NCI-H2196 (cell line): ENCODE measurements around the gene SEPTIN10.
"Not testable (repeated sequence)": the region's sequence is repeated elsewhere in the genome, so short reads cannot be mapped to it uniquely, and the experiment has no call there.

Experiments used
- DNase-seq: peaks from one replicate; lab custom pipeline; 2025; ENCODE audit not compliant: unreplicated experiment; lab: John Stamatoyannopoulos, UW

Gene SEPTIN10

DNA sequence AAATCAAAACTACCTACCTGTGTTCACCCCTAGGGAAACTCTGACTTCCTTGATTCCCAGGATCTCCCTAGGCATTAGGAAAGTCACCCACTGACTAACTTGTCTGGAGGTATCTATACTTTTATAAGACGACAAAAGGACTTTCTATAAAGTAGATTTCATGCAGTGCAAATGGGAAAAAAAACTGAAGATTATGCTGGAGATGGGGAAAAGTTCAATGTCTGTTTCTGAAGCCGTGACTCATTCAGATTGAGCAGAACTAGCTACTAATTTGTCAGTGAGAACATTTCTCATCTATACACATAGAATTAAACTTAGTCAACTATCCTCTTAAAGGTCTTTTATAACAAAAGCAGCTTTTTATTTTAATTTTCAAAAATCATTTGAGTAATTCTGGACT, 6.0 kb downstream of the SEPTIN10 start:
- DNase-seq: no peak

- DNase-seq: no peak
Measured at GRCh38 chr2:109604597-109604996, 9.2 kb downstream of the SEPTIN10 start.

GRCh38 chr2:109602617-109603188, 11.1 kb downstream of the SEPTIN10 start:
- DNase-seq: no peak

GRCh38 chr2:109601783-109602182, 12.0 kb downstream of the SEPTIN10 start:
- no peak for DNase-seq

GRCh38 chr2:109597283-109597682, 16.5 kb downstream of the SEPTIN10 start:
- DNase-seq: no peak

DNA sequence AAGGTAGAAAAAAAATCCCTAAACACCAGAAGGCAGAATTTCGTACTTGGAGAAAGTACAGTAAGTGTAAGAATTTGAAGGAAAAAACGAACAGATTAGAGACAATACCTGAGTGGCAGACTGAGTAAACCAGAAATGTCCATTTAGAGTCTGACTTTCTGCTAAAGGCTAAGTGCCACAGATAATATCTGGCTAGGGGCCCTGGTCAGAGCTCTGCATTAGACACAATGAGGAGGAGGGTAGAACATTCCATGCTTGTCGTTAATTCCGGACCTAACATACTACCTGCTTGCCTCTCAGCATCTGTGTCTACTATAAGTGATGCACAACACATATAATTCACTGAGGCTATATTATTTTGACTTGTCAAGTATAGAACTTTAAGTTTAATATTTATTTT, 18.1 kb downstream of the SEPTIN10 start:
- no peak for DNase-seq

DNA sequence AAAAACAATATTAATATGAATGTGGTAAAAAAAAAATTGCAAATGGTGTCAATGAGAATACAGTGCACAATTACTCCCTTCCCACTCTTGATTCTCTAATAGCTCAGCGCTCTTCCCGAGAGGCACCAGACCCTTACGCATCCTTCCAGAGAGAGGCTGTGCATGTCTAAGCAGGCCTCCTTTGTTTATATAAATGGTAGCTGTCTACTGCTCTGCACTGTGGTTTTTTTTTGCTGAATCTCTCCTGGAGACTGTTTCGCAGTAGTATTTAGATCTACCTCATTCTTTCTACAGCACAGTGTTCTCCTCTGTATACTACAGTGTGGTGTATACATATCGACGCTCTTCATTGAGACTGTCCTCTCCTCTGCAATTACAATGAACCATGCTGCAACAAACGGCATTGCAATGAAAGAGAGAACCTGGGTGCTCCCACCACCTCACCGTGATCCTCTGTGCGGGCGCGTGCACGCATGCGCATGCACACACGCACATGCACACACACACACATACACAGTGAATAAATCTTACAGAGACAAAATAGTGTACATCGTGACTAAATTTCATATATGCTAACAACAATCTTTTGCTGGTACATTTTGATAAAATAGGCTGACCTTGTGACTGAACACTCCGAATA, 19.4 kb downstream of the SEPTIN10 start:
- DNase-seq: no peak

GRCh38 chr2:109592905-109593304, 20.9 kb downstream of the SEPTIN10 start:
- DNase-seq: no peak

DNA sequence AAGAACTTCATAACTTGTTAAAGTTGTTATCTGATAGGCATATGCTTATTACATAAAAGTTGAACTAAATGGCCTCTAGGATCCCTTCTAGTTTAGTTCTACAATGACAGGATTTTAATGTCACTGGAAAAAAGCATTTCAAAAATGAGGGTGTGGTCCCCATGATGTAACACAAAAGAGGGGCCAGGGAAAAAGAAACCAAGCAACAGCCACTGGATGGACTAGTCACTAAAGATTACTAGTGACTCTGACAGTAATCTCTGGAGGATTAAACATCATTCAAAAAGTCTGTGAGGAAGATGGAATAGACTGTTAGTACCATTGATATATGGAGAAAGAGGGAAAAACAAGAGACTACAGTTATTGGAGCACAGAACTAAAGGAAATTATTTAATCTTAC, 22.6 kb downstream of the SEPTIN10 start:
- no peak for DNase-seq

- DNase-seq: no peak
Measured at GRCh38 chr2:109586687-109587086, 27.1 kb downstream of the SEPTIN10 start.

GRCh38 chr2:109582928-109583895, 30.6 kb downstream of the SEPTIN10 start:
- DNase-seq: no peak

DNA sequence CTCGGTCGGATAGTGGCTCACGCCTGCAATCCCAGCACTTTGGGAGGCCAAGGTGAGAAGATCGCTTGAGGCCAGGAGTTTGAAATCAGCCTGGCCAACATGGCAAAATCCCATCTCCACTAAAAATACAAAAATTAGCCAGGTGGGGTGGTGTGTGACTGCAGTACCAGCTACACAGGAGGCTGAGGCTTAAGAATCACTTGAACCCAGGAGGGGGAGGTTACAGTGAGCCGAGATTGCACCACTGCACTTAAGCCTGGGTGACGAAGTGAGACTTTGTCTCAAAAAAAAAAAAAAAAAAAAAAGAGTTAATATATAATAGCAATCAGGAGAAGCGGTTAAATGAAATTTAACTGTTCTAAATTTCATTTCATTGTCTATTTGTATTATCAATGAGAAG, 36.1 kb downstream of the SEPTIN10 start:
- not testable (repeated sequence) for DNase-seq

GRCh38 chr2:109575373-109575772, 38.4 kb downstream of the SEPTIN10 start:
- no peak for DNase-seq

DNA sequence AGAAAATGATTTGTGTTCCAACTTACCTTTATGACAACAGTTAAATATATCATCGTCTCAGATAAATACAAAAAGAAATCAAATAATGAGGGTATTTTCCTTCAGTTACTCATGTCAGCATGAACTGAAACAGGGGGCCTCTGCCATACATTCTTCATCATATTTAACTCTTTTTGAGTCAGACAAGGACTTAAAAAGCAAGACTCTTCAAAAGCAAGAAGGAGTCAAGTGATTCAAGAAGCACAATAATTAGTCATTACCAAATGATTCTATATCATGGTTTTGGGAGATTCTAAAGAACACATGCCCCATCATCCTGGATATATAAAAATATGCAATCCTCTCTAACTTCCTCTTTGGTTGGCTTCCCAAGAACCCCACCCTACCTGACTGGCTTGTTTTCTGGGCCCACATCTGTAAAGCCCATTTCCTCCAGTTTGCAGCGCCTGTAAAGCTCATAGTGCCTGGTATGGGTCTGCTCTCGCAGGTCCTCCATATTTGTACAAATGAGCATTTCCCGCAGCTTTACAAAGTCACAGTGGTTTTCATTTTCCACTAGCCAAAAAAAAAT, 49.7 kb downstream of the SEPTIN10 start:
- DNase-seq: no peak

- DNase-seq: no peak
Measured at GRCh38 chr2:109563288-109563687, 50.5 kb downstream of the SEPTIN10 start.

GRCh38 chr2:109562421-109562820, 51.3 kb downstream of the SEPTIN10 start:
- DNase-seq: no peak

- DNase-seq: no peak
Measured at GRCh38 chr2:109560265-109560664, 53.5 kb downstream of the SEPTIN10 start.

DNA sequence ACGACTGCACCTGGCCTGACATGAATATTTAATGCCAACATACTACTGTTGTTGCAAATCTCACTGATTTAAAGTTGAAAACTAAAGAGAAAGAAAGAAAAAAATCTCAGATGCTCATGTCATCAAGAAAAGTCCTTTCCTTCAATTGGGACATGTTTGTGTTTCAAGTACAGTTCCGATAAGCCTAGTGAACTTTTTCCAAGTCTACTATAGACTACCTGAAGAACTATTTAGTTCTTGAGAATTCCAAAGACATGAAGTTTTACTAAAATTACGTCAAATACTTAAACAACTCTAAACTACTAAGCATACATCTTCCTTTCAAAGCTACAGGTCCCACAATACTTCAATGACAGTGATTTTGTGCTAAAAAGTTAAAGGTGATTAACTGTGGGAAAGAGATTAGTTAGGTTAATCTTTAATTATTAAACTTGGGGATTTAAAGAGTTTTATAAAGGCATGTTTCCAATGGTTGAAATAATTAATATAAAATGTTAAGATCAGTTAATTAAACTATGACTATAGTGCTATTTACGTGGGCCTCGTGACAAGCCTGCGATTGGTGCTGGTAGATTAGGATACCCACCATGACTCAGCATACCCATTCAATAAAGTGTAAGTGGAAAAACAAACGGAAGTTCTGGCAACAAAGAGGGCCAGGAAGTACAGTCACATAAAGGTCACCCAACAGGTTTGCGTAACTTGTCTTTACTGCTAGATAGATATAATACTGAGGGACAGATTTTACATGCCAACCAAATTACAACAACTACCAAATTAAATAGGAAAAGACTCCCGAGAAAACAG, 55.5 kb downstream of the SEPTIN10 start:
- DNase-seq: peak; percentile 11

GRCh38 chr2:109557309-109557708, 56.5 kb downstream of the SEPTIN10 start:
- no peak for DNase-seq

GRCh38 chr2:109555346-109555900, 58.3 kb downstream of the SEPTIN10 start:
- no peak for DNase-seq
